Epithelial cell of umbilical artery (primary cell): ENCODE data around the gene SSTR5. TPM values are rescaled to one million over a fixed set of nuclear protein-coding genes. Genes with fewer than 3 reads are reported as not detected.

Source experiments
- total RNA-seq: library from RNA; depleted of rRNA; stranded (reverse); fragments of >200 nt; gene quantifications from 2 replicates; pipeline ENCODE4 v1.2.3, GENCODE V29; 2014

The SSTR5 gene
- total RNA-seq: not detected in 2 replicates

DNA sequence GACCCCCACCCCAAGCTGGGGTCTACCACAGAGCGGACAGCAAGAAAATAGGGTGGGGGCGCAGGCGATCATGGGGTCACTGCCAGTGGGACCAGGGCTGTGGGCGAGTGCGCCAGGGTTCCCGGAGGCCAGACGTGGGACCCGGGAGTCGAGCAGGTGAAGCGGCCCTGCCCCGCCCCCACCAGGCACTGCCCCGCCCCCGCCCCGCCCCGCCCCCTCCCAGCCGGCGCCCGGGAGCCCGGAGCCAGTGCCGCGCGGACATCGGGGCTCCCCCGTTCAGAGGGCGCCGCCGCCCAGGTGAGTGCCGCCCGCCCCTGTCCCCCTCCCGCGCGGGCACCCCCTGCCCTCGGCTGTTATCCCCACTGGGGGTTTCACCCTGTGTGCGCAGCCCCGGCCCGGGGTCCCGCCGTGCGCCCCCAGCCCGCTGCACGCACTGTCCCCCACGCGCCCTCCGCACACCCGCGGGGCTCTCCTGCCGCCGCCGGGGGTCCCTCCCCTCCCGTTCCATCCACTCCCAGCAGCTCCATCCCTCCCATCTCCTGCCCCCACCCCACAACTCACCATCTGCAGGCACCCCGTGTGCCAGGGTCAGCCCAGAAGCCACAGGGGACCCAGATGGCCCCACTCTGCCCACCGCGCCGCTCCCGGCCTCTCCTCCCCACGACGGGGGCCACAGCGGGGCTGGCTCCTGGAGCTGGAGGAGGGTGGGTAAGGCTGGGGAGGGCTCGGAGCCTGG lies at the start of gene SSTR5:
Gene SSTR5, plus strand, starts transcription at position 222 of the 736 bp plus-strand sequence. CDS start 6,122 bp downstream, outside the sequence.

DNA sequence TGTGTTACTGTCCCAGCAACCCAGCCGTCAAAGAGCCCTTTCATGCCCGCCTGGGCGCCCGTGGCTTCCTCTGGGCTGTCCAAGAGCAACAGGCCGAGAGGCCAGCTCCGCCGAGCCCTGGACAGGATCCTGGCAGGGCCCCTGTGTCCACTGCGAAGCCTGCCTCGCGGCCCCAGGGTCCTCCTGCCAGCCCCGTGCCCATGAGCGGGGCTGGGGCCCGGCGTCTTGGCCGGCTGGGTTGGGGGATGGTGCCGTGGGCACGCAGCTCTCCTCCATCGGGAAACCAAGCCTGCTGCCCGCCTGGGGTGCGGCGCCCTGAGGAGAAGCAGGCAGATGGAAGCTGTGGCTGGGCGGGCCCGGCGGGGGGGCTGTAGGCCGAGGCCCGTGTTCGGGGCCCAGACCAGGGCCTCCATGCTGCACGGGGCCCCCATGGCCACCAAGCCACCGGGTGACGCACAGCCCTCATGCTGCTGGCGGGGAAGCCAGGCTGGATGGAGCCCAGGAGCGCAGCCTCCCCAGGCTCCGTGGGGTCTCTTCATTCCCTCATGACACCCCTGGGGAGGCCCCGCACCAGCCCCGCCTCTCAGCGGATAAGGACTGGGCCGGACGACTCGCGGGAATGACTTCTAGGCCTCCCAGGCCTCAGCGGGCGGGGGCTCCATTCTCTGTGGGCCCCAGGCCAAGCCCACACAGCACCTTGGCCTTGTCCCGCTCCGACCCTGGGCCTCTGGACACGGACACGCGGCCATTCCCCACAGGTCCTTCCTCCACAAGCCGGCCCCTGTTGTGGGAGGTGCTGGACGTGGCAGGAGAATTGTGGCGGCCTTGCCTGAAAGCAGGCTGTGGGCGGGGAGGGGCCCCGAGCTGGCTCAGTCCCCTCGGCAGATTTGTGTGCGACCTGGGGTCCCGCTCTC lies 23.9 kb downstream of the SSTR5 start, which contains the start of gene C1QTNF8:
Gene C1QTNF8, minus strand, starts transcription at position 76 of the 914 bp plus-strand sequence. CDS start 1,322 bp downstream, outside the sequence.

Other genes starting within 250 kb of the SSTR5 start
- 3.3 and 15.9 TPM in 2 replicates for gene LMF1, start 101.8 kb upstream of the SSTR5 start, total RNA-seq
- 0.30 and 0.65 TPM in 2 replicates for gene SOX8, start 91.0 kb upstream of the SSTR5 start, total RNA-seq
- gene C1QTNF8, start 23.5 kb downstream of the SSTR5 start, total RNA-seq: not detected in 2 replicates
- gene CACNA1H, start 80.4 kb downstream of the SSTR5 start, total RNA-seq: under 0.01 and 0.15 TPM in 2 replicates
- gene TPSG1, start 152.5 kb downstream of the SSTR5 start, total RNA-seq: not detected in 2 replicates
- not detected in 2 replicates for gene TPSB2, start 157.4 kb downstream of the SSTR5 start, total RNA-seq
- not detected in 2 replicates for gene TPSAB1, start 168.0 kb downstream of the SSTR5 start, total RNA-seq
- gene TPSD1, start 183.3 kb downstream of the SSTR5 start, total RNA-seq: not detected in 2 replicates
- 51.2 and 57.8 TPM in 2 replicates for gene UBE2I, start 236.9 kb downstream of the SSTR5 start, total RNA-seq